HepG2 (cell line): ENCODE data around the gene RRP12. TPM values are rescaled to one million over a fixed set of nuclear protein-coding genes. Genes with fewer than 3 reads are reported as not detected.

Experiments used
- ATAC-seq: fragments of 200-7000 bp; cut with Tn5 transposase; 3 replicates; pipeline ENCODE4 v1.9.1; 2020; ENCODE audit warnings: mild to moderate bottlenecking, moderate library complexity
- BruUV-seq: library from RNA; stranded (reverse); fragments of 400-500 nt; replicated peaks from 2 replicates; lab custom pipeline; 2021; lab: Mats Ljungman, UMichigan
- CTCF ChIA-PET: fragments of 300-600 bp; formaldehyde crosslinking; extraction: SDS; loops from one replicate; lab custom pipeline; 2021; ENCODE audit warnings: low total read pairs, inconsistent platforms, low intra/inter-chr PET ratio; lab: Yijun Ruan, JAX
- POLR2A ChIA-PET: fragments of 350-600 bp; sonication (Branson Sonifier 250); formaldehyde crosslinking; loops from one replicate; lab custom pipeline; 2020; ENCODE audit warnings: antibody characterized with exemption, inconsistent platforms; lab: Yijun Ruan, JAX
- DNase-seq: peaks from one replicate; pipeline ENCODE4 v3.0.0-alpha.2; 2015; ENCODE audit warnings: low spot score
- FAIRE-seq: peaks from 3 replicates; lab custom pipeline; 2011; peaks lifted over from hg19 to GRCh38; lab: Jason Lieb, UNC
- H2AFZ ChIP-seq: one replicate; pipeline ENCODE4 v1.6.1; 2011; ENCODE audit warnings: low read length, inconsistent platforms
- H3K27ac ChIP-seq: fragments of 300-600 bp; 3 replicates; pipeline ENCODE4 v1.8.0; 2011; ENCODE audit warnings: mixed run types, mild to moderate bottlenecking, mixed read lengths, low read length, inconsistent platforms; ENCODE audit not compliant: insufficient read depth; ENCODE audit errors: extremely low read length
- H3K27me3 ChIP-seq, 2 experiments: fragments of 200-600 bp in 1 of 2; 2 replicates in 1 of 2; 3 replicates in 1 of 2; pipeline versions ENCODE4 v1.6.0 to v1.8.0; 2011; ENCODE audit warnings: low read length in 2 of 2, mild to moderate bottlenecking in 2 of 2, moderate library complexity in 2 of 2, inconsistent platforms in 1 of 2; ENCODE audit not compliant: insufficient read depth in 2 of 2, control insufficient read depth in 1 of 2
- H3K36me3 ChIP-seq, 2 experiments: fragments of 200-600 bp in 1 of 2; replicated peaks in 1 of 2; 2 replicates in 1 of 2; 3 replicates in 1 of 2; pipeline versions ENCODE4 v1.5.1 to v1.8.0; 2011; ENCODE audit warnings: low read length in 2 of 2, inconsistent platforms in 1 of 2; ENCODE audit not compliant: insufficient read depth in 2 of 2, control insufficient read depth in 1 of 2
- H3K4me1 ChIP-seq: 2 replicates; pipeline ENCODE4 v1.5.1; 2012; ENCODE audit warnings: low read length, inconsistent platforms; ENCODE audit not compliant: insufficient read depth
- H3K4me2 ChIP-seq: 2 replicates; pipeline ENCODE4 v1.6.0; 2011; ENCODE audit warnings: low read depth, low read length, inconsistent platforms
- H3K4me3 ChIP-seq, 3 experiments: fragments of 200-600 bp in 1 of 3; sonication (generic), shearing (Covaris generic) in 1 of 3; replicated peaks in 1 of 3; 2 replicates each; pipeline ENCODE4 v1.5.1; 2011 to 2016; ENCODE audit warnings: low read length in 3 of 3, inconsistent platforms in 2 of 3, low read depth in 2 of 3, mild to moderate bottlenecking in 2 of 3, control low read depth in 1 of 3, mixed read lengths in 1 of 3; ENCODE audit not compliant: insufficient read depth in 1 of 3
- H3K79me2 ChIP-seq: one replicate; pipeline ENCODE4 v1.6.1; 2011; ENCODE audit warnings: low read length, inconsistent platforms; ENCODE audit not compliant: insufficient read depth
- H3K9ac ChIP-seq: 2 replicates; pipeline ENCODE4 v1.6.0; 2011; ENCODE audit warnings: mild to moderate bottlenecking, low read depth, low read length, inconsistent platforms; ENCODE audit not compliant: insufficient read depth
- H3K9me3 ChIP-seq: 2 replicates; pipeline ENCODE4 v1.5.1; 2012; ENCODE audit warnings: mild to moderate bottlenecking, low read length
- H4K20me1 ChIP-seq: 2 replicates; pipeline ENCODE4 v1.6.0; 2011; ENCODE audit warnings: inconsistent platforms, mild to moderate bottlenecking, low read length, moderate library complexity; ENCODE audit not compliant: insufficient read depth
- AFF4 ChIP-seq: sonication (generic); formaldehyde crosslinking; IDR thresholded peaks from 2 replicates; pipeline ENCODE4 v1.4.0; 2020; ENCODE audit warnings: missing genetic modification reagents
- BCLAF1 ChIP-seq: fragments of 450-650 bp; IDR thresholded peaks from 2 replicates; pipeline ENCODE4 v1.6.1; 2017; ENCODE audit warnings: mild to moderate bottlenecking
- PREB ChIP-seq: sonication (generic); formaldehyde crosslinking; IDR thresholded peaks from 2 replicates; pipeline ENCODE4 v1.4.0; 2020; ENCODE audit warnings: missing genetic modification reagents
- RXRA ChIP-seq: sonication (generic); formaldehyde crosslinking; IDR thresholded peaks from 2 replicates; pipeline ENCODE4 v1.5.1; 2020; ENCODE audit warnings: missing genetic modification reagents
- TARDBP ChIP-seq: sonication (generic); formaldehyde crosslinking; IDR thresholded peaks from 2 replicates; pipeline ENCODE4 v1.8.0; 2022; ENCODE audit warnings: mild to moderate bottlenecking, missing genetic modification reagents
- TFE3 ChIP-seq: IDR thresholded peaks from 2 replicates; pipeline ENCODE4 v1.6.1; 2016
- THAP9 ChIP-seq: sonication (generic); formaldehyde crosslinking; IDR thresholded peaks from 2 replicates; pipeline ENCODE4; 2020; ENCODE audit warnings: missing genetic modification reagents, mild to moderate bottlenecking, borderline replicate concordance
- TP53 ChIP-seq: sonication (generic); formaldehyde crosslinking; conservative IDR thresholded peaks from 2 replicates; pipeline ENCODE4 v1.4.0; 2020; ENCODE audit warnings: missing genetic modification reagents
- ZNF30 ChIP-seq: sonication (generic); formaldehyde crosslinking; IDR thresholded peaks from 2 replicates; pipeline ENCODE4 v1.5.0; 2020; ENCODE audit warnings: mild to moderate bottlenecking, missing genetic modification reagents
- ZNF383 ChIP-seq: sonication (generic); formaldehyde crosslinking; IDR thresholded peaks from 2 replicates; pipeline ENCODE4 v1.4.0; 2020; ENCODE audit warnings: missing genetic modification reagents, mild to moderate bottlenecking, borderline replicate concordance
- WGBS: methylation state at CpG from one replicate; pipeline ENCODE4 v1.1.6; 2017; ENCODE audit warnings: low lambda C conversion rate; 5-methylcytosine and 5-hydroxymethylcytosine counted together
- in situ Hi-C: cut with HindIII; loops from 2 replicates; pipeline ENCODE4 v1.10.0; 2017; ENCODE audit warnings: low pct_unique_long_range_greater_than_20kb; ENCODE audit not compliant: extremely low pct_ligation_motif_present
- intact Hi-C: fragments of 100-400 bp; cut with micrococcal nuclease; formaldehyde crosslinking; loops from one replicate; pipeline ENCODE4 v1.10.0; 2022; ENCODE audit not compliant: unreplicated experiment
- polyA plus RNA-seq, 8 experiments: library from polyadenylated mRNA; depleted of rRNA in 3 of 8; stranded (reverse) in 7 of 8; unstranded in 1 of 8; fragments of >200 nt; fragmentation: Illumina TruSeq in 4 of 8; extraction: Trizol in 4 of 8; gene quantifications; 2 replicates each; pipeline versions ENCODE4 v1.2.1 to v1.2.3, GENCODE V29; 2011 to 2016; ENCODE audit warnings: low read depth in 4 of 8, missing spikeins in 1 of 8, mixed read lengths in 1 of 8; ENCODE audit not compliant: insufficient read depth in 1 of 8
- total RNA-seq, 5 experiments: library from RNA; depleted of rRNA; stranded (reverse); fragments of >200 nt; fragmentation: Illumina TruSeq; extraction: Trizol; gene quantifications; 2 replicates each; pipeline ENCODE4 v1.2.3, GENCODE V29; 2016; ENCODE audit warnings: low read depth in 1 of 5

Gene RRP12
- total and polyA plus RNA-seq, 2 of the 13 experiments (the other 11 are each of a cell fraction or from before 2014, with no cell fraction given) = 13.2 to 39.4 TPM

- 0 out of 2 replicates have a peak overlapping the region, but pooled peaks have one; percentile 20 for H3K9ac ChIP-seq
- under 1% methylated on average over 10 of the region's 10 CpGs for WGBS
- no TSS peak for BruUV-seq
- in situ Hi-C loops (no loop called here), intact Hi-C loops (loop anchor here (1.0 to 2.0 kb wide), 4 partner anchors 19 to 205 kb away; partner anchors contain the start of genes EXOSC1, PGAM1 and ZDHHC16)
- H3K4me2 ChIP-seq = peak overlapping the region; percentile 83
- H3K4me1 ChIP-seq = peaks cover 48% of the 10 kb centered on the region
- H2AFZ ChIP-seq = peak overlapping the region; percentile 75
- ATAC-seq (peak; percentile 92), DNase-seq (peak; percentile 89), FAIRE-seq (peak; percentile 63)
- no peaks in the 10 kb centered on the region for H3K9me3 ChIP-seq
- no peaks in the 10 kb centered on the region for H3K36me3 ChIP-seq
- H4K20me1 ChIP-seq = no peaks in the 10 kb centered on the region
- no peaks in the 10 kb centered on the region for H3K27me3 ChIP-seq
- H3K79me2 ChIP-seq = no peaks in the 10 kb centered on the region
- ChIA-PET CTCF (interaction anchor here (1.6 to 2.3 kb wide), 3 partner anchors 19 to 56 kb away, joined by 6 to 14 read pairs (median 12); partner anchors contain the start of genes EXOSC1, PGAM1 and ZDHHC16), POLR2A (no interaction called here)
- H3K4me3 ChIP-seq = peak overlapping the region; percentile 13 to 63 (median 32); a peak in 5 of 6 replicates
- H3K27ac ChIP-seq = peak overlapping the region; percentile 77
- TF ChIP-seq TFE3 (CRISPR knock-in tag) (peak; percentile 61; the same call in 1 of the 2 replicates), ZNF30 (CRISPR knock-in tag) (no peak), TP53 (CRISPR knock-in tag) (no peak), THAP9 (no peak), RXRA (CRISPR knock-in tag) (no peak; the same call in 1 of the 2 replicates), AFF4 (CRISPR knock-in tag) (no peak), TARDBP (CRISPR knock-in tag) (no peak), BCLAF1 (no peak), PREB (no peak), ZNF383 (CRISPR knock-in tag) (no peak)
Observed at GRCh38 chr10:97407211-97407951, 6.2 kb upstream of the RRP12 start.
